Esophagus muscularis mucosa (tissue), 4 donors: Measurements from ENCODE around the gene ZNF160. TPM values are rescaled to one million over a fixed set of nuclear protein-coding genes. Genes with fewer than 3 reads are reported as not detected.
A peak's percentile ranks its signal among the peaks of the same experiment; 100 is the strongest.

Experiments
- DNase-seq: peaks from one replicate; pipeline ENCODE4 v3.0.0-alpha.2; 2017; ENCODE audit errors: extremely low spot score
- H3K27ac ChIP-seq, 4 donors: fragments of 200-600 bp; sonication (generic); replicated peaks in 1 of 4; 1 replicate in 3 of 4; 2 replicates in 1 of 4; pipeline ENCODE4 v1.5.1; 2016 to 2019; ENCODE audit warnings: mild to moderate bottlenecking in 1 of 4
- H3K27me3 ChIP-seq, 4 donors: fragments of 200-600 bp; sonication (generic); one replicate each; pipeline versions ENCODE4 v1.5.1 to v1.6.0; 2016 to 2019
- H3K36me3 ChIP-seq, 4 donors: fragments of 200-600 bp; sonication (generic); one replicate each; pipeline ENCODE4 v1.5.1; 2016 to 2019
- H3K4me1 ChIP-seq, 4 donors: fragments of 200-600 bp; sonication (generic); one replicate each; pipeline ENCODE4 v1.5.1; 2016 to 2019
- H3K4me3 ChIP-seq, 4 donors: fragments of 200-600 bp; sonication (generic); 1 replicate in 2 of 4; 2 replicates in 2 of 4; pipeline ENCODE4 v1.5.1; 2016 to 2019; ENCODE audit warnings: mild to moderate bottlenecking in 4 of 4, moderate library complexity in 1 of 4
- H3K9me3 ChIP-seq, 4 donors: fragments of 200-600 bp; sonication (generic); 1 replicate in 3 of 4; 2 replicates in 1 of 4; pipeline ENCODE4 v1.5.1; 2016 to 2019
- EP300 ChIP-seq: sonication (generic); formaldehyde crosslinking; IDR thresholded peaks from one replicate; pipeline ENCODE4 v1.6.1; 2017; ENCODE audit warnings: antibody characterized with exemption
- POLR2A ChIP-seq: fragments of 450-650 bp; IDR thresholded peaks from one replicate; pipeline ENCODE4 v1.6.1; 2017; ENCODE audit warnings: antibody characterized with exemption, moderate library complexity, mild to moderate bottlenecking, low read depth
- POLR2AphosphoS5 ChIP-seq, 2 donors: sonication (generic); formaldehyde crosslinking; IDR thresholded peaks; one replicate each; pipeline ENCODE4 v1.6.1; 2017; ENCODE audit warnings: antibody characterized with exemption in 2 of 2
- WGBS: methylation state at CpG from one replicate; pipeline ENCODE4 v1.1.5; 2018; 5-methylcytosine and 5-hydroxymethylcytosine counted together
- intact Hi-C: fragments of 100-400 bp; cut with DNase I; formaldehyde crosslinking; loops from one replicate; pipeline ENCODE4 v1.15.1; 2023
- total RNA-seq, 4 donors: library from RNA; depleted of rRNA; stranded (reverse); fragments of >200 nt; gene quantifications; one replicate each; pipeline versions ENCODE4 v1.1.0 to v1.2.1, GENCODE V29; 2016
- TF ChIP-seq, protein P1 (sequence below), 3 experiments: fragments of 200-600 bp in 2 of 3; fragments of 450-650 bp in 1 of 3; sonication (generic) in 2 of 3; IDR thresholded peaks; one replicate each; pipeline ENCODE4 v1.5.1; 2017 to 2019; ENCODE audit warnings: antibody characterized with exemption in 3 of 3, mild to moderate bottlenecking in 2 of 3, moderate library complexity in 1 of 3

The ZNF160 gene
- total RNA-seq, 4 donors from 2014 or later: 25.3 to 40.3 (median 27.1) TPM

DNA sequence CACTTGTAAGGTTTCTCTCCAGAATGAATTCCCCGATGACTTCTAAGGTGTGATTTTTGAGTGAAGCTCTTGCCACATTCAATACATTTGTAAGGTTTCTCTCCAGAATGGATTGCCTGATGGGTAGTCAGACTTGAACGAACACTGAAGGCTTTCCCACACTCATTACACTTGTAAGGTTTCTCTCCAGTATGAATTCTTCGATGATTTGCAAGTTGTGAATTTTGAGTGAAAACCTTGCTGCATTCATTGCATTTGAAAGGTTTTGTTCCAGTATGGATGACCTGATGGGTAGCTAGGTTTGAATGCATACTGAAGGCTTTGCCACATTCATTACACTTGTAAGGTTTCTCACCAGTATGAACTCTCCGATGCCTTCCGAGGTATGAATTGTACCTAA lies 34.4 kb downstream of the ZNF160 start:
- no peaks in the 10 kb centered on the region for H3K4me1 ChIP-seq
- DNase-seq: no peak
- H3K4me3 ChIP-seq: no peak overlapping the region
- H3K27me3 ChIP-seq: no peaks in the 10 kb centered on the region
- intact Hi-C loops: no loop called here
- TF ChIP-seq POLR2A (no peak), EP300 (no peak), POLR2AphosphoS5 (IDR thresholded peaks at IDR 0.05) (no peak)
- TF ChIP-seq, protein P1, sequence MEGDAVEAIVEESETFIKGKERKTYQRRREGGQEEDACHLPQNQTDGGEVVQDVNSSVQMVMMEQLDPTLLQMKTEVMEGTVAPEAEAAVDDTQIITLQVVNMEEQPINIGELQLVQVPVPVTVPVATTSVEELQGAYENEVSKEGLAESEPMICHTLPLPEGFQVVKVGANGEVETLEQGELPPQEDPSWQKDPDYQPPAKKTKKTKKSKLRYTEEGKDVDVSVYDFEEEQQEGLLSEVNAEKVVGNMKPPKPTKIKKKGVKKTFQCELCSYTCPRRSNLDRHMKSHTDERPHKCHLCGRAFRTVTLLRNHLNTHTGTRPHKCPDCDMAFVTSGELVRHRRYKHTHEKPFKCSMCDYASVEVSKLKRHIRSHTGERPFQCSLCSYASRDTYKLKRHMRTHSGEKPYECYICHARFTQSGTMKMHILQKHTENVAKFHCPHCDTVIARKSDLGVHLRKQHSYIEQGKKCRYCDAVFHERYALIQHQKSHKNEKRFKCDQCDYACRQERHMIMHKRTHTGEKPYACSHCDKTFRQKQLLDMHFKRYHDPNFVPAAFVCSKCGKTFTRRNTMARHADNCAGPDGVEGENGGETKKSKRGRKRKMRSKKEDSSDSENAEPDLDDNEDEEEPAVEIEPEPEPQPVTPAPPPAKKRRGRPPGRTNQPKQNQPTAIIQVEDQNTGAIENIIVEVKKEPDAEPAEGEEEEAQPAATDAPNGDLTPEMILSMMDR (IDR thresholded peaks at IDR 0.05): no peak
- H3K36me3 ChIP-seq: peaks cover 61 to 80% (median 70%) of the 10 kb centered on the region in 4 donors
- 94% methylated on average over 5 of the region's 5 CpGs for WGBS
- no peak overlapping the region for H3K27ac ChIP-seq
- H3K9me3 ChIP-seq: peaks cover 0 to 67% (median 36%) of the 10 kb centered on the region in 4 donors

DNA sequence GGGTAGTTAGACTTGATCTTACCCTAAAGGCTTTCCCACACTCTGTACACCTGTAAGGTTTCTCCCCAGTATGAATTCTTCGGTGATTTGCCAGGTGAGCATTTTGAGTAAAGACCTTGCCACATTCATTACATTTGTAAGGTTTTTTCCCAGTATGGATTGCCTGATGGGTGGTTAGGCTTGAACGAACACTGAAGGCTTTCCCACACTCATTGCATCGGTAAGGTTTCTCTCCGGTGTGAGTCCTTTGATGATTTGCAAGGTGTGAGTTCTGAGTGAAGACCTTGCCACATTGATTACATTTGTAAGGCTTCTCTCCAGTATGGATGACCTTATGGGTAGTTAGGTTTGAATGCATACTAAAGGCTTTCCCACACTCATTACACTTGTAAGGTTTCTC lies 35.0 kb downstream of the ZNF160 start:
- TF ChIP-seq POLR2A (no peak), EP300 (no peak), POLR2AphosphoS5 (IDR thresholded peaks at IDR 0.05) (no peak)
- TF ChIP-seq, protein P1 (IDR thresholded peaks at IDR 0.05): no peak
- WGBS: 100% methylated on average over 4 of the region's 4 CpGs
- H3K4me1 ChIP-seq: no peaks in the 10 kb centered on the region
- no peak overlapping the region for H3K27ac ChIP-seq
- H3K4me3 ChIP-seq: no peak overlapping the region
- intact Hi-C loops: no loop called here
- H3K27me3 ChIP-seq: no peaks in the 10 kb centered on the region
- DNase-seq: no peak
- peaks cover 55 to 74% (median 64%) of the 10 kb centered on the region in 4 donors for H3K36me3 ChIP-seq
- H3K9me3 ChIP-seq: peaks cover 0 to 73% (median 39%) of the 10 kb centered on the region in 4 donors

DNA sequence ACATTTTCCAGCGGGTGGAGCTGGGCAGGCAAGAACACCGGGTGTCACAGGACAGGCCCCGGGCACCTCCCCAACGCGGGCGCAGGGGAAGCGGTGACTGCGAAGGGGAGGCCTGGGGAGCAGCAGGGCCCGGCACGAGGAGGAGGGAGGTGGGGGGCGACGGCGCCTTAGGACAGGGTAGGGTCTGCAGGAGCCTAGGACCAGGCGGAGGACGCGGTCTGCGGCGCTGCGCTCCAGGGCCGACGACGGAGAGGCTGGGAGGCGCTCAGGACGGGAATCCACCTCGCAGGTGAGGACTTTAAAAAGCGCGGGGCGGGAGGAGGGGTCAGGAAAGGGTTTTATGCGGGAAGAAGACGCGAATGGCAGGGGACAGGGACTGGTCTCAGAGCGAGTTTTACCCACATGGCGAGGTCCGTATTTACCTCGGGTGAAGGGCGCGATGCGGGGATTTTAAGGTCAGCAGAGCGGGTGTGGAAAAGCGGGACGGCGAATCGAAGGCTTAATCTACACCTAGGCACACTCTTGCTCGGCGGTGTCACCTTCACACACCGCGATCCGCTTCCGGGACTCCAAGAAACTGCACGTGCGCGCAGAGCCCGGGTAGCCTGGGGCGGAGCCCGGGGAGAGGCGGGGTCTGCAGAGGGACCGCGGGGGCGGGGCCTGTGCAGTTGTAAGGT lies 45.2 kb downstream of the ZNF160 start:
- peaks cover 0 to 53% (median 24%) of the 10 kb centered on the region in 4 donors for H3K9me3 ChIP-seq
- peak overlapping the region; percentile 36 to 54 (median 40) for H3K4me3 ChIP-seq
- peaks cover 0 to 36% (median 7%) of the 10 kb centered on the region in 4 donors for H3K27me3 ChIP-seq
- intact Hi-C loops: no loop called here
- H3K27ac ChIP-seq: no peak overlapping the region
- under 1% methylated on average over 24 of the region's 59 CpGs for WGBS
- DNase-seq: no peak
- H3K36me3 ChIP-seq: no peaks in the 10 kb centered on the region
- H3K4me1 ChIP-seq: peaks cover 0 to 11% (median 10%) of the 10 kb centered on the region in 4 donors
- TF ChIP-seq, protein P1 (IDR thresholded peaks at IDR 0.05): no peak
- TF ChIP-seq POLR2A (no peak), POLR2AphosphoS5 (IDR thresholded peaks at IDR 0.05) (no peak), EP300 (no peak)

DNA sequence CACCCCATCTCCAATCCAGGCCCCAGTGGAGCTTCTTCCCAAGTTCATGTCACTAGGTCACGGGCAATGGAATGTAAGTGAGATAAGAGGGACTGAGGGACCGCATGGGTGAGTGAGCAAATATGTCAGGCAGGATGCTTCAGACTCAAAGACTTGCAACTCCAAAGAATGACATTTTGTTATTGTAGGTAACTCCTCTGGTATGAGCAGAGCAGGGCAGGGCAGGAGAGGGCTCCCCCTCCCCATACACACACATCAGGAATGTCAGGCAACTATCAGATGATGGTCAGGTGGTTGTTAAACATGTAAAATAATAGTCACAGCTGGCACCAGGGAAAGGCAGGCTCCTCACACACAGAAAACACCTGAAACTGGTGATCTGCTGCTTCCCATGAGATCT lies 48.1 kb downstream of the ZNF160 start:
- peaks cover 0 to 38% (median 13%) of the 10 kb centered on the region in 4 donors for H3K9me3 ChIP-seq
- intact Hi-C loops: no loop called here
- peaks cover 0 to 11% (median 10%) of the 10 kb centered on the region in 4 donors for H3K4me1 ChIP-seq
- DNase-seq: no peak
- peaks cover 0 to 36% (median 7%) of the 10 kb centered on the region in 4 donors for H3K27me3 ChIP-seq
- no peak overlapping the region for H3K27ac ChIP-seq
- H3K36me3 ChIP-seq: no peaks in the 10 kb centered on the region
- TF ChIP-seq POLR2A (no peak), POLR2AphosphoS5 (IDR thresholded peaks at IDR 0.05) (no peak), EP300 (no peak)
- TF ChIP-seq, protein P1 (IDR thresholded peaks at IDR 0.05): no peak
- H3K4me3 ChIP-seq: no peak overlapping the region
- 49% methylated on average over 2 of the region's 2 CpGs for WGBS
